Uterus (tissue), 2 donors: ENCODE measurements around the gene LPXN.

Source experiments
- CTCF ChIP-seq, 4 experiments: fragments of 200-600 bp in 2 of 4; fragments of 450-650 bp in 2 of 4; sonication (generic) in 2 of 4; IDR thresholded peaks; one replicate each; pipeline ENCODE4 v1.5.1; 2016 to 2019; ENCODE audit warnings: antibody characterized with exemption in 4 of 4, mild to moderate bottlenecking in 2 of 4, moderate library complexity in 1 of 4
- POLR2A ChIP-seq, 2 donors: fragments of 450-650 bp; IDR thresholded peaks; one replicate each; pipeline ENCODE4 v1.6.1; 2016; ENCODE audit warnings: antibody characterized with exemption in 2 of 2, mild to moderate bottlenecking in 1 of 2, moderate library complexity in 1 of 2

GRCh38 chr11:58578136-58578634 is 2.5 kb upstream of the LPXN start:
- TF ChIP-seq POLR2A (IDR thresholded peaks at IDR 0.05) (no peak), CTCF (IDR thresholded peaks at IDR 0.05) (peak in 1 of 4 experiments; percentile 24)
